ENCODE measurements around the gene NLRC5. TPM values are rescaled to one million over a fixed set of nuclear protein-coding genes. Genes with fewer than 3 reads are reported as not detected.

Gene NLRC5
- total RNA-seq, 6 donors from 2014 or later = 29.2 to 361 (median 52.7) TPM

DNA sequence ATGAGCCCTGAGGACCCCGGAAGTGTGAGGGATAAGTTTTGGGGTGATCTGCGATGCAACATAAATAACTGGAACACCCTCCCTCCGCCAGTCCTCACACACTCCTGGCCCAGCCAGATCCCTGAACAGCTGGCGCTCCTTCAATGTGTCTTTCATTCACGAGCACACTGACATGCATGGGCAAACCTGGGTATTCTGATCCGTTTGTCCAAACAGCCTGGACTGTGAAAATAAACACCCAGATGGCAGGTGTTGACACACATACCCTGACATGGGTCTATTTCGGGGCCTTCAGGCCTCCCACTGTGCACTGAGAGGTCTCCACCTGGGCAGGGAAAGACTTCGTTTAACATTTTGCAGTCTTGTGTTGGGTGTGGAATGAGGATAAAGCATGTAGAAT is 100.0 kb downstream of the NLRC5 start:
- DNase-seq = no peak
- Histone ChIP-seq H3K36me3 (no peaks in the 10 kb centered on the region), H3K27me3 (no peaks in the 10 kb centered on the region), H3K9me3 (no peaks in the 10 kb centered on the region), H3K4me3 (no peak overlapping the region), H3K4me1 (peaks cover 26 to 39% (median 32%) of the 10 kb centered on the region in 4 donors), H3K27ac (no peak overlapping the region)
- no peak for ATAC-seq (ENCODE audit: low FRiP score in 2 of 2)
- WGBS, 2 donors = 77 to 90% methylated on average over 7 to 8 of the region's 8 CpGs
- TF ChIP-seq POLR2AphosphoS5 (IDR thresholded peaks at IDR 0.05) (no peak), POLR2A (IDR thresholded peaks at IDR 0.05) (no peak)

DNA sequence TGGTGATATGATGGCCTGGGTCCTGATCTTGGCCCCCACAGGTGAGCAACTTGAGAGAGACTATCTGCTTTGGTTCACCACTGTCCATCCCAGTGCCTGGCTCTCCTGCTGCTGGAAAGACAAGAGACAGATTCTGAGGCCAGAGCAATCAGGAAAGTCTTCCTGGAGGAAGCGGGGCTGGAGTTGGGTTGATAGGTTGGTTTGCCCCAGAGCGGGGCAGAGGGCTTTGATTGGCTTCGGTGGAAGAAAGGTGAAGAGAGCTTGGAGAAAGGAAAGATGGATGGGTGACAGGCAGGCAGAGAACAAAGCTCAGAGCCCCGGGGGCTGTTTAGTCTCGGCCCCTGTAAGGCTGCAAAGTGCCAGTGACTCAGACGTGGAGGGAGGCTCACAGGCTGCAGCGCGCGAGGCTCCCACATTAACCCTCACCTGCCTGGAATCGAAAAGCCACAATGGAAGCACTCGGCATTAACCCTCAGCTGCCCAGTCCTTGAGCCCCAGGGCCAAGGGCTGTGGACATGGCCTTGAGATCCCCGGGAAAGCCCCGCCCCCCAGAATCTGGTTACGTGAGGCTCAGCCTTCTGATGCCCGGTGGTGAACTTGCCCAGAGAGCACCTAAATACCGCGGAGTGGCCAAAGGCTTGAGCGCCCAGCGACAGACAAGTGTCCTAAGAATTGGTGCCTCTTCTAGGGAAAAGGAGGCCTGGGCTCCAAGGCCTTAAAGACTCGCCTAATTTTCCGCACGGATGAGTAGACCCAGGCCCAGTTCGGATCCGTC is 102.0 kb downstream of the NLRC5 start:
- peak in 1 of 2 donors; percentile 85 for DNase-seq
- Histone ChIP-seq H3K36me3 (no peaks in the 10 kb centered on the region), H3K4me3 (peak overlapping the region; percentile 70 to 95 (median 87)), H3K9me3 (no peaks in the 10 kb centered on the region), H3K27me3 (no peaks in the 10 kb centered on the region), H3K27ac (peak overlapping the region; percentile 84 to 96 (median 91)), H3K4me1 (peaks cover 27 to 42% (median 32%) of the 10 kb centered on the region in 4 donors)
- WGBS, 2 donors = 14 to 18% methylated on average over 18 to 24 of the region's 24 CpGs
- no peak for TF ChIP-seq POLR2AphosphoS5 (IDR thresholded peaks at IDR 0.05)
- TF ChIP-seq EP300 (IDR thresholded peaks at IDR 0.05) = no peak
- TF ChIP-seq POLR2A (IDR thresholded peaks at IDR 0.05) = no peak
- TF ChIP-seq, protein P1, sequence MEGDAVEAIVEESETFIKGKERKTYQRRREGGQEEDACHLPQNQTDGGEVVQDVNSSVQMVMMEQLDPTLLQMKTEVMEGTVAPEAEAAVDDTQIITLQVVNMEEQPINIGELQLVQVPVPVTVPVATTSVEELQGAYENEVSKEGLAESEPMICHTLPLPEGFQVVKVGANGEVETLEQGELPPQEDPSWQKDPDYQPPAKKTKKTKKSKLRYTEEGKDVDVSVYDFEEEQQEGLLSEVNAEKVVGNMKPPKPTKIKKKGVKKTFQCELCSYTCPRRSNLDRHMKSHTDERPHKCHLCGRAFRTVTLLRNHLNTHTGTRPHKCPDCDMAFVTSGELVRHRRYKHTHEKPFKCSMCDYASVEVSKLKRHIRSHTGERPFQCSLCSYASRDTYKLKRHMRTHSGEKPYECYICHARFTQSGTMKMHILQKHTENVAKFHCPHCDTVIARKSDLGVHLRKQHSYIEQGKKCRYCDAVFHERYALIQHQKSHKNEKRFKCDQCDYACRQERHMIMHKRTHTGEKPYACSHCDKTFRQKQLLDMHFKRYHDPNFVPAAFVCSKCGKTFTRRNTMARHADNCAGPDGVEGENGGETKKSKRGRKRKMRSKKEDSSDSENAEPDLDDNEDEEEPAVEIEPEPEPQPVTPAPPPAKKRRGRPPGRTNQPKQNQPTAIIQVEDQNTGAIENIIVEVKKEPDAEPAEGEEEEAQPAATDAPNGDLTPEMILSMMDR (IDR thresholded peaks at IDR 0.05) = no peak
- peak; percentile 27 to 52 for ATAC-seq (ENCODE audit: low FRiP score in 2 of 2)

DNA sequence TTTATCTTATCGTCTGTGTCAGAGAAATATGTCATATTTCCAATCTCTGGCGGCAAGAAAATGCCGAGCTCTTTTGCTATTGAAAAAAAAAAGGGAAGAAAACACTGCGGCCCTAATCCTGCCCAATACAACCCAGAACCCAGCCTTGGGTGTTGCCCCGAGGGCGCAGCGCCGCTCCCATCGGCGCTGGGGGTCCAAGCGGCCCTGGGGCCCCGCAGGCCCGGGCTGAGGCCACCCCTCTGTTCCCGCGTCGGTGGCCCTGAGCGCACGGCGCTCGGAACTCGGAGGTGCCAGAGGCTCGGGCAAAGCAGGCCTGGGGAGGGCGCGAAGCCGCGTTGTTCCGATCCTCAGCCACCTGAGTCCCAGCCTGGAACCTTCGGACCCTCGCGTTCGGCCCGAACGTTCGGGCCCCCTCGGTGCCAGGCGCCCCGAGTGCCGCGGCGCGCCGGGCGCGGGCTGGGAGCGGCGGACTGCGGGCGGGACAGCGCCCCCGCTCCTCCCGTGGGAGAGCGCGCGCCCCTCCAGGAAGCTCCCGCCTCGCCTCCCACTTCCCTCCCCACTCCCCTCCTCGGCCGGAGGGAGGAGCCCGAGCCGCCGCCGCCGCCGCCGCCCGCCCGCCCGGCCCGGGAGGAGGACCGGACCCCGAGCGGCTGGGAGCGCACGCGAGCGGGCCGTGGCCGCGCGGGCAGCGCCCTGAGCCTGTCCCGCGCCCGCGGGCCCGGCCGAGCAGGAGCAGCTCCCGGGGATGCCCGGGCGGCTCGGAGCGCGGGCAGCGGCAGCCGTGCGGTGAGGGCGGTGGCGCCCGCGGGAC is 102.8 kb downstream of the NLRC5 start, which contains the start of gene CPNE2:
Gene CPNE2, plus strand, starts transcription at position 609 of the 811 bp plus-strand sequence. CDS start 18,160 bp downstream, outside the sequence.
- Histone ChIP-seq H3K9me3 (no peaks in the 10 kb centered on the region), H3K4me1 (peaks cover 27 to 43% (median 32%) of the 10 kb centered on the region in 4 donors), H3K4me3 (peak within 1 kb of the TSS; percentile 87 to 95 (median 88)), H3K27ac (peak within 1 kb of the TSS; percentile 84 to 96 (median 91)), H3K27me3 (no peaks in the 10 kb centered on the region), H3K36me3 (no peaks in the 10 kb centered on the region)
- DNase-seq = peak; percentile 71 to 92
- WGBS, 2 donors = 0 to 5% methylated on average over 4 to 6 of the region's 100 CpGs
- peak; percentile 61 to 82 for ATAC-seq (ENCODE audit: low FRiP score in 2 of 2)
- no peak for TF ChIP-seq EP300 (IDR thresholded peaks at IDR 0.05)
- TF ChIP-seq, protein P1 (IDR thresholded peaks at IDR 0.05) = peak in 1 of 6 experiments; percentile 7
- peak in 2 of 4 donors; percentile 71 to 86 for TF ChIP-seq POLR2A (IDR thresholded peaks at IDR 0.05)
- TF ChIP-seq POLR2AphosphoS5 (IDR thresholded peaks at IDR 0.05) = peak in 1 of 2 donors; percentile 57

DNA sequence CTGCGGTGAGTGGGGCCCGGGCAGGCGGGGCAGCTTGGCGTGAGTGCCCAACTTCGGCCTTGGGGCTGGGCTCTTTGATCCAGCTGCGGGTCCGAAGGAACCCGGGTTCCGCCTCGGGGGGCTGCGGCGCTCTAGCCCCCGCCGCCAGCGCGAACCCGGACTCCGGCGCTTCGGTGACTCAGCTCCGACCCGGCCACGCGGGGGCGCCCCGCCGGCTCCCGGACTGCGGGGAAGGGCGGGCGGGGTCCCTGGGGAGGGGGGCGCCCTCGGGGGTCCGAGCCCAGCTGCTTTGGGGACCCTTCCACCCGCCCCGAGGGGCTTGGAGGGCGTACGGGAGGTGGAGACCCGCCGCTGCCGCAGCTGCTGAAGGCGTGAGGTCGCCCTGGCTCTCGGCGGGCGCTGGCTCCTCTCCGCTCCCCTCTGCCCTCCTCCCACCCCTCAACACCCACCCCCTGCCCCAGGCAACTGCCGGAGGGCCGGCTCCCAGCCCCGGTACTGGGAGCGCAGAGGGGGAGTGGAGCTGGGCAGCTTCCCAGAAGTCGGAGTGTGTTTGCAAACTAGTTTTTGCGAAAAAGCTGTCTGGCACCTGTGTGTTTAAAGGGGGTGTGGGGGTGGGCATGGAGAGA is 103.5 kb downstream of the NLRC5 start:
- no peaks in the 10 kb centered on the region for H3K27me3 ChIP-seq
- peak in 1 of 2 donors; percentile 61 for ATAC-seq (ENCODE audit: low FRiP score in 2 of 2)
- TF ChIP-seq, protein P1 (IDR thresholded peaks at IDR 0.05) = peak in 5 of 6 experiments; percentile 50 to 80 (median 54)
- no peak for TF ChIP-seq POLR2AphosphoS5 (IDR thresholded peaks at IDR 0.05)
- H3K4me3 ChIP-seq = peak overlapping the region; percentile 87 to 95 (median 88)
- no peaks in the 10 kb centered on the region for H3K36me3 ChIP-seq
- 0 to 29% methylated on average over 1 to 5 of the region's 53 CpGs for WGBS, 2 donors
- peaks cover 28 to 50% (median 32%) of the 10 kb centered on the region in 4 donors for H3K4me1 ChIP-seq
- peak; percentile 58 to 94 for DNase-seq
- H3K27ac ChIP-seq = peak overlapping the region; percentile 84 to 96 (median 91)
- no peaks in the 10 kb centered on the region for H3K9me3 ChIP-seq
